ENCODE measurements around the gene PGAP2.

PGAP2 gene

DNA sequence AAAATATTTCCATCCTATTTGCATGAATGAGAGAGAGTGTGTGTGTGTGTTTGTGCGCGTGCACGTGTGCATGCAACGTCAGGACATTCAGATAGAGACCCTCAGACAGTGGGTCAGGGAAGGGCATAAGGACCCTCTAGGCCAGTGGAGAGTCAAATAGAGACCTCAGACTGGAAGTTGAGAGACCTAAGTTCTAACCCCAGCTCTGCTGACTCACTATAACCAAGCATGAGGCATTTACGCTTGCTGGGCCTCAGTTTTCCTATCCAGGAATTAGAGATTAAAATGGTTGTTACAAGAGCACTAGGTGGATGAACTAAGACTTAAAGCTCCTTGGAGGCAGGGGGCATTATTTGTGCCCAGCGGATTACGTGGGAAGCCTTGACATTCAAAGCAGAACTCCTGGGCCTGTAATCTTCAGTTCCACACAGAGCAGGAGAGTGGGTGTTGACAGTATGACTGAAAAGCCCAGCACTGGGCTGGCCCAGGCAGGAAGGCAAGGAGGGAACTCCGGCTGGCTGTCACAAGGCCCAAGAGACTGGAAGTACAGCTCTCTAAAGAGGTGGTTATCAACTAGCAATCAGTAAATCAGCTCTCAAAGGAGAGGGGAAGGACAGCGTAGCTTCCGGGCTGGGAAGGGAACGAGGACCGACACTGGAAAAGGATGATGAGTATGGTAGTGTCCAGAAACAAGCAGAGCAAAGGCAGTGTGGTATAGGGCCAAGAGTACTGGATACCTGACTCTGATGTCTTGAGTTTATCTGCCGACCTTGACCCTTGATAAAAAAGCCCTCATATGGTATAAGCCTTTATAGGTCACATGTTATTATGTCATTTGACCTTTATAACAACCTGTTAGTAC is 23.2 kb downstream of the PGAP2 start:
- DNase-seq (ENCODE audit: low spot score): no peak

- DNase-seq (ENCODE audit: low spot score): no peak
Observed at GRCh38 chr11:3832816-3833215, 24.5 kb downstream of the PGAP2 start.

GRCh38 chr11:3833449-3833848 is 25.1 kb downstream of the PGAP2 start:
- DNase-seq (ENCODE audit: low spot score): no peak

GRCh38 chr11:3834349-3834663 is 25.9 kb downstream of the PGAP2 start:
- DNase-seq (ENCODE audit: low spot score): no peak

- DNase-seq (ENCODE audit: low spot score): no peak
Observed at GRCh38 chr11:3834664-3835461, 26.5 kb downstream of the PGAP2 start.

DNA sequence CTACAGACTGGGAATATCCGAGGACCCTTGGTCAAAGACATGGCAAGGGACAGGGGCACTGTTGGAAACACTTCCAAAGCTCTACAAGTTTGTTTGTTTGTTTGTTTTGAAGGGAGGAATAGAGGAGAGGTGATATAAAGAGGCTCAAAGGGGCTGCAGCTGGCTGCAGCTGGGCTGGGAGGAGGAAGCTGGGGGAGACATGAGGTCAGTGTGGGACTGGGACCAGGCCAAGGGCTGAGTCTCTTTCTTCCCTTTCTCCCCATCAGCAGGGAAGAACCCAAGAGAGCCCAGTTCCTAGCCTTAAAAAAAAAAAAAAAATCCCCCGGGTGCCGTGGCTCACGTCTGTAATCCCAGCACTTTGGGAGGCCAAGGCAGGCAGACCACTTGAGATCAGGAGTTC is 27.4 kb downstream of the PGAP2 start:
- no peak for DNase-seq (ENCODE audit: low spot score)

- no peak for DNase-seq (ENCODE audit: low spot score)
Observed at GRCh38 chr11:3836903-3837302, 28.5 kb downstream of the PGAP2 start.

- DNase-seq (ENCODE audit: low spot score): peak; percentile 24
Observed at GRCh38 chr11:3837793-3838192, 29.4 kb downstream of the PGAP2 start.

DNA sequence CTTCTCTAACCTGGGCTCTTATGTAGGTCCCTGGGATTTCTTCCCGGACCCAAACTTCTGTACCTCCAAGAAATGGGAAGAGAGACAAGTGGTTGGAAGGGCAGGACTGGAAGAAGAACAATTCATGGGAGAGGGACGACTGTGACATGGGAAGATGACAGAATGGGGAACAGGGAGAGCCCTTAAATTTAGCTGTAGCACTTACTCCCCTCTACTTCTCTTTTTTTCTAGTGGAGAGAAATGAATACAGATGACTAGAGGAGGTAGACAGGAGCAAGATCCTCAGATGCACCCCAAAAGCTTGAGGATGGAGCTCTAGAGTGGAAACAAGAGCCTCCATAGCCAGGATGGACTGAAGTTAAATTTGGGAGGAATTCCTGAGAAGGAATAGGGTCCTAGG is 30.1 kb downstream of the PGAP2 start:
- no peak for DNase-seq (ENCODE audit: low spot score)

DNA sequence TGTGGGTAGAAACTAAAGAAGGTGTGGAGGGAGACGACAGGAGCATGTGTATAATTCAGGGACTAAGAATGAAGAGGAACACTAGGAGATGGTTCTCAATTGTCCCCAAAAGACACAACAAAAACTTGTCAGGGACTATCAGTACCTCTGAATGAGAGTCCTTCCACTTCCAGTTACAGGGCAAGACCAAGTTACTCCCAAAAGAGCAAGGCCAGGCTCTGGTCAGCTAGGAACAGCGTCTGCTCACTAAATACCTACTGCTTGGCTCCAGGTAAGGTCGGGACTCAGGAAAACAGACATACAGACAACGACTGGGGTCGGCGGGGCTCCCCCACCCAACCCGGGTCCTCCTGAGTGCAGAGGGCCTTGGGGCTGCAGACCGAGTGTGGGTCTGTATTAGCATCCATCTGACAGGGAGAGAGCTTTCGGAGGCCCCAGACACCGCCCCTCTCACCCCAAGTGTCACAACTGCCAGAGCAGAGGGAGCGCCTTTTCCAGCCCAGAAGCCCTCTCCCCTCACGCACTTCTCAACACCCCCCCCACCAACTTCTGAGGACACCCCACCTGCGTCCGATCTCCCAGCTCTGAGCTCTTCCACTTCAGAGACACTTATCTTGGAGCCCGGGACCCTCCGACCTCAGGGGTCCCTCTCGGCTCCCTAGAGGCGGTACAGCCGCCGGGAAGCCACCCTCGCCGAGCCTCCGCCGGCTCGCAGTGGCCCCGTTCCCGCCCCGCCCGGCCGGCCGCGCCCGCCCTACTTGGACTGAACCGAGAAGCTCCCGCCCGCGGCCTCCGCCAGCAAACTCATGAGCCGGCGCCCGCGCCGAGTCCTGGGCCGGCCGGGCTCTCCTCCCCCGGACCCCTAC is 31.9 kb downstream of the PGAP2 start:
- DNase-seq (ENCODE audit: low spot score): no peak

DNA sequence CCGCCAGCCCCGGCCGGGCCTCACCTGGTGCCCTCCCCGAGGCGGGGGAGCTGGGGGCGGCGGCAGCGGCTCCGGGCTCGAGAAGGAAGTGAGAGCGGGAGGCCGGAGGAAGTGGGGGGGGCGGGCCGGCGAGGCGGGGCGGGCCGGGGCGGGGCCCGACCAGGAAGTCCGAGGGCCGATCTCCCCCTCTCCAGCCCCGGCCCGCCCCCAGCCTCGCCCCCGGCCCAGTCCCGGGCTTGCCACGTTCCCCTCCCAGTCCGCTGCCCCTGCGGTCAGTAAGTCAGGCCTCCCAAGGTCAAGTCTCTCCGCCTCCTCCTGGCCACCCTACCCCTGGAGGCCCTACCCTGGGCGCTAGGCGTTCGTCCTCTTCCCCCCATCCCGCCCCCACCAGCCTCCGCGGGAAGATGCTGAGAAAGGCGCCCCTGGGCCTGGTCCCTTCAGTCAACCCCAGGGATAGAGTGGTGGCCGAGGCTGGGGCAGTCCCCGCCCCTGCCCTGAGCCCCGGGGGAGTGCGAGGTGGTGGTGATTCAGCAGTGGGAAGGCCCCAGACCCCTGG is 32.6 kb downstream of the PGAP2 start, which contains the start of gene RHOG:
TSS of gene RHOG (minus strand) at position 90 of the 556 bp plus-strand sequence. CDS start 12,821 bp downstream, outside the sequence.
- peak; percentile 92 for DNase-seq (ENCODE audit: low spot score)

DNA sequence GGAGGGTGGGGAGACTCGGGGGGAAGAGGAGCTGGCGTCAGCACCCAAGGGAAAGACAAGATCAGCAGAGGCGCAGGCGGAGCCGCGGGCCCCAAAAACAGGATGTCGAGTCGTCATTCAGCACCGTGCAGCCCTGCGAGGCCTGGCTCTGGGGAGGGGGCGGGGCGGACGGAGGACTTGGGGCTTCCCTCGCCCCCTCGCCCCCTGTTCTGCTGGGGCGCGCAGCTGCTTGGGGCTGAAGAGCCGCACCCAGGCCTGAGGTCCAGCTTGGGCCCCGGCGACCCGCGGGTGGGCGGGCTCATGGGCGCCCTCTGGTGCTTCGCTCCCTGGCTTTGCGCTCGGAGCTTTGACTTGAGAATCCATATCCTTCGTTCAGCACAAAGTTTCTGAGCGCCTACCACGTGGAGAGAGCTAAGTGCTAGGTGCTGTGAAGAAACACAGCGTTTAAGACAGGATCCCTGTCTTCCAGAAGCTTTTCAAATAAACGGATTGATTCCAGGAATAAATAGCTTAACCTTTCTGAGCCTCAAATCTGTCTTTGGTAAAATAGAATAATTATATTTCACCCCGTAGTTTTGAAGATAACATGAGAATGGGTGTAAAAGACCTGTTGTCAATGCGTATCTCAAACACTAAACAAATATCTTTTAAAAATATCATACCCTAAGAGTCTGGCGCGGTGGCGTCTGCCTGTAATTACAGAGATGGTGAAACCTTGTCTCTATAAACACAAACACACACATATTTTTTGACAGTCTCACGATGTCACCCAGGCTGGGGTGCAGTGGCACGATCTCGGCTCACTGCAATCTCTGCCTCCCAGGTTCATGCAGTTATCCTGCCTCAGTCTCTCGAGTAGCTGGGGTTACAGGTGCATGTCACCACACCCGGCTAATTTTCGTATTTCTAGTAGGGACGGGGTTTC is 33.3 kb downstream of the PGAP2 start:
- DNase-seq (ENCODE audit: low spot score): peak; percentile 82

- DNase-seq (ENCODE audit: low spot score): no peak
Observed at GRCh38 chr11:3843326-3843725, 35.0 kb downstream of the PGAP2 start.

DNA sequence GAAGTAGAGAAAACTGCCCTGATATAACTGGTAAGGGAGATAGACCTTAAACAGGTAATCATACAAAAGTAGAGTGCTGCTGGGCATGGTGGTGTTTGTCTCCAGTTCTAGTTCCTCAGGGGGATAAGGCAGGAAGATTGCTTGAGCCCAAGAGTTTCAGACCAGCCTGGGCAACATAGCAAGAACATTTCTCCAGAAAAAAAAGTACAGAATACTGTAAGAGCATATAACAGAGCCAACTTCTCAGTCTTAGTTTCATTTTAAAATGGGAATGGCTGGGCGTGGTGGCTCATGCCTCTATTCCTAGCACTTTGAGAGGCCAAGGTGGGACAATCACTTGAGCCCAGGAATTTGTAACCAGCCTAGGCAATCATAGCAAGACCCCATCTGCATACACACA is 36.9 kb downstream of the PGAP2 start:
- no peak for DNase-seq (ENCODE audit: low spot score)

- no peak for DNase-seq (ENCODE audit: low spot score)
Observed at GRCh38 chr11:3845670-3846069, 37.3 kb downstream of the PGAP2 start.

GRCh38 chr11:3849297-3849874 is 41.0 kb downstream of the PGAP2 start:
- DNase-seq (ENCODE audit: low spot score): peak; percentile 58

GRCh38 chr11:3853545-3853842 is 45.1 kb downstream of the PGAP2 start:
- no peak for DNase-seq (ENCODE audit: low spot score)

GRCh38 chr11:3853899-3854659 is 45.7 kb downstream of the PGAP2 start:
- no peak for DNase-seq (ENCODE audit: low spot score)

DNA sequence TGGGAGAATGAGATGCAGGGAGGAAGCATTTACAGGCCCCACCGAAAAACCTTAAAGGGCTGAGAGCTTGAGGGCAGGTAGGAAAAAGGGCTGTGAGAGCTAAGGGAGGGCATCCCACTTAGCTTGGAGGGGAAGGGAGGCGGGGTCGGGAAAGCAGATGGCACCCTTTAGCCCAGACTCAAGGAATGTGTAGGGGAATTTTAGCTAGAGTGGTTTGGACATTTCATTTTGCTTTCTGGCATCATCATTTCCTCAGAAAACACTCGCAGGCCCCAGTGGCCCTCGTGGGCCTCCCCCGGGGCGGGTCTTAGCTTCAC is 46.3 kb downstream of the PGAP2 start:
- no peak for DNase-seq (ENCODE audit: low spot score)
